Middle frontal gyrus (tissue), 1 donor: ENCODE data around the gene ACSF3.
"Not testable (repeated sequence)": the region's sequence is repeated elsewhere in the genome, so short reads cannot be mapped to it uniquely, and the experiment has no call there.

Experiments used
- DNase-seq: peaks from one replicate; pipeline ENCODE4 v3.0.0-alpha.2; 2015; ENCODE audit warnings: low spot score; ENCODE audit errors: extremely low spot score

ACSF3 gene

GRCh38 chr16:89173174-89173921 lies 79.7 kb downstream of the ACSF3 start:
- no peak for DNase-seq

GRCh38 chr16:89174055-89174827 lies 80.6 kb downstream of the ACSF3 start:
- DNase-seq: no peak

- DNase-seq: no peak
Measured at GRCh38 chr16:89174877-89175276, 81.2 kb downstream of the ACSF3 start.

GRCh38 chr16:89175280-89176146 lies 81.9 kb downstream of the ACSF3 start:
- no peak for DNase-seq

GRCh38 chr16:89176147-89176690 lies 82.6 kb downstream of the ACSF3 start:
- DNase-seq: no peak

- no peak for DNase-seq
Measured at GRCh38 chr16:89176717-89177116, 83.1 kb downstream of the ACSF3 start.

GRCh38 chr16:89177501-89177900 lies 83.8 kb downstream of the ACSF3 start:
- DNase-seq: no peak

GRCh38 chr16:89178453-89179147 lies 84.9 kb downstream of the ACSF3 start:
- no peak for DNase-seq

- DNase-seq: no peak
Measured at GRCh38 chr16:89179148-89179484, 85.5 kb downstream of the ACSF3 start.

GRCh38 chr16:89179656-89180315 lies 86.1 kb downstream of the ACSF3 start:
- DNase-seq: no peak

- no peak for DNase-seq
Measured at GRCh38 chr16:89183463-89183862, 89.8 kb downstream of the ACSF3 start.

- no peak for DNase-seq
Measured at GRCh38 chr16:89183975-89184676, 90.5 kb downstream of the ACSF3 start.

GRCh38 chr16:89184677-89184932 lies 91.0 kb downstream of the ACSF3 start:
- DNase-seq: no peak

GRCh38 chr16:89184933-89185794 lies 91.5 kb downstream of the ACSF3 start:
- DNase-seq: no peak

GRCh38 chr16:89185887-89186592 lies 92.4 kb downstream of the ACSF3 start:
- DNase-seq: not testable (repeated sequence)

- DNase-seq: not testable (repeated sequence)
Measured at GRCh38 chr16:89186593-89187031, 93.0 kb downstream of the ACSF3 start.

GRCh38 chr16:89187032-89187769 lies 93.5 kb downstream of the ACSF3 start:
- no peak for DNase-seq
